Dendritic cell treated with granulocyte-macrophage colony-stimulating factor and Interleukin-4, amounts not matched to agents 40 ng/mL and 50 ng/mL, for 4 days (primary cell): ENCODE results near the gene SETD1B.

ENCODE experiments used
- H3K27ac Mint-ChIP-seq: one replicate; pipeline ENCODE4 v1.8.0; 2022; ENCODE audit warnings: mild to moderate bottlenecking, mixed read lengths
- H3K27me3 Mint-ChIP-seq: one replicate; pipeline ENCODE4 v1.8.0; 2022; ENCODE audit warnings: mild to moderate bottlenecking, mixed read lengths
- H3K36me3 Mint-ChIP-seq: one replicate; pipeline ENCODE4 v1.8.0; 2022; ENCODE audit warnings: low read depth, mixed read lengths
- H3K4me1 Mint-ChIP-seq: one replicate; pipeline ENCODE4 v1.8.0; 2022; ENCODE audit warnings: low read depth, mixed read lengths
- H3K4me3 Mint-ChIP-seq: one replicate; pipeline ENCODE4 v1.8.0; 2022; ENCODE audit warnings: mild to moderate bottlenecking, moderate library complexity, mixed read lengths
- H3K9me3 Mint-ChIP-seq: one replicate; pipeline ENCODE4 v1.8.0; 2022; ENCODE audit warnings: mixed read lengths
- intact Hi-C: fragments of 100-400 bp; cut with micrococcal nuclease; formaldehyde crosslinking; loops from one replicate; pipeline ENCODE4 v1.15.0; 2022

SETD1B gene

DNA sequence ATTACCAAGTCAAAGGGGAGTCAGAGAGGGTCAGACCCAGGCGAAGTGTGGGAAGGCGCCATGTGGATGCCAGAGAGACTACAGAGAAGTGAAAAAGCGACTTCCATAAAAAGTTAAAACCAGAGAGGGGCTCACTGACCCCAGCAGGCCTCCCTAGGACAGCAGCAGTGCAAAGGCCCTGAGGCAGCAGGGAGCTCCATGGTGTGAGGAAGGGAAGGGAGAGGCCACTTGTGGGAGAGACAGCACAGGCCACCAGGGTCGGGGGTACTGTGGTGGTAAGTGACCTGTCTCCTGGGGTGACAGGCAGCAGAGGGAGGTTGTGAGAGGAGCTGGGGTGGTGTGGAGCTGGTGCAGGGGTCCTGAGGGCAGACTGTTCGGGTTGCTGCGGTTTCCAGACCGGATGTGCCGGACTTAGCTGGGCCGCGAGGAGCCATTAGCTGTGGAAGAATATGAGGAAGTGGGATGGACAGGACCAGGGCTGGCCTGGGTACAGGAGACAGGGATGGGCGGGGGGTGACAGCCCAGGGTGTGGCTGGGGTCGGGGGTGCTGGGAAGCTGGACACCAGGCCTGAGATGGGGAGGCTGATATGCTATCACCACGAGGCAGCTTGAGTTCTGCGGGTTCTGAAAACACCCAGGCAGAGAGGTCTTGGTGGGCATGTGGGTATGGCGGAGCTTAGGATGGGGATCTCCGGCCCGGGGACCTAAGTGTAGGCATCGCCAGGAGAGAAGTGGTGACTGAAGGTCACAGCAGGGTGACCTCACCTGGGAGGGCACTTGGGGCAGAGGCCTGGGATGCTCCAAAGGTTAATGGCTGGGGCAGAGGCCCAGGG is 22.7 kb downstream of the SETD1B start:
- no peak overlapping the region for H3K4me3 Mint-ChIP-seq
- peaks cover 99% of the 10 kb centered on the region for H3K36me3 Mint-ChIP-seq
- no peak overlapping the region for H3K27ac Mint-ChIP-seq
- no peaks in the 10 kb centered on the region for H3K9me3 Mint-ChIP-seq
- intact Hi-C loops = no loop called here
- no peaks in the 10 kb centered on the region for H3K27me3 Mint-ChIP-seq
- peaks cover 22% of the 10 kb centered on the region for H3K4me1 Mint-ChIP-seq

DNA sequence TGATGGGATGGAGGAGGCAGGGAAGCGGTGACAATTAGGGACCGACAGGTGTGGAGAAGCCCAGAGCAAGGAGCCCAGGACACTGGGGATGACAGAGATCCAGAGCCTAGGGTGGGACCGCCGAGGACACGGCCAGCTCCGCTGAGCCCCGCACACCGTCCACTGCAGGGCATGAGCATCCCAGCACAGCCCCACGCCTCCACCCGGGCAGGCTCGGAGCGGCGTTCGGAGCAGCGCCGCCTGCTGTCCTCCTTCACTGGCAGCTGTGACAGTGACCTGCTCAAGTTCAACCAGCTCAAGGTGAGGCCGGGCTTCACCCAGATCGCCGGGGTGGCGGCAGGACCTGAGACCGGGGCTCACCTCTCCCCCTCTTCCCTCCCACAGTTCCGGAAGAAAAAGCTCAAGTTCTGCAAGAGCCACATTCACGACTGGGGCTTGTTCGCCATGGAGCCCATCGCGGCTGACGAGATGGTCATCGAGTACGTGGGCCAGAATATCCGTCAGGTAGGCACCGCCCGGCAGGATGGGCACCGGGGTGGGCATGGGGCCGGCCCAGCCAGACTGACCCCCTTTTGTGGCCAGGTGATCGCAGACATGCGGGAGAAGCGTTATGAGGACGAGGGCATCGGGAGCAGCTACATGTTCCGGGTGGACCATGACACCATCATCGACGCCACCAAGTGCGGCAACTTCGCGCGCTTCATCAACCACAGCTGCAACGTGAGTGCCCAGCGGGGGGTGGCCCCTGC is 23.7 kb downstream of the SETD1B start:
- no peak overlapping the region for H3K4me3 Mint-ChIP-seq
- intact Hi-C loops = no loop called here
- no peaks in the 10 kb centered on the region for H3K9me3 Mint-ChIP-seq
- H3K27ac Mint-ChIP-seq = no peak overlapping the region
- peaks cover 28% of the 10 kb centered on the region for H3K4me1 Mint-ChIP-seq
- H3K36me3 Mint-ChIP-seq = peaks cover 99% of the 10 kb centered on the region
- H3K27me3 Mint-ChIP-seq = no peaks in the 10 kb centered on the region

DNA sequence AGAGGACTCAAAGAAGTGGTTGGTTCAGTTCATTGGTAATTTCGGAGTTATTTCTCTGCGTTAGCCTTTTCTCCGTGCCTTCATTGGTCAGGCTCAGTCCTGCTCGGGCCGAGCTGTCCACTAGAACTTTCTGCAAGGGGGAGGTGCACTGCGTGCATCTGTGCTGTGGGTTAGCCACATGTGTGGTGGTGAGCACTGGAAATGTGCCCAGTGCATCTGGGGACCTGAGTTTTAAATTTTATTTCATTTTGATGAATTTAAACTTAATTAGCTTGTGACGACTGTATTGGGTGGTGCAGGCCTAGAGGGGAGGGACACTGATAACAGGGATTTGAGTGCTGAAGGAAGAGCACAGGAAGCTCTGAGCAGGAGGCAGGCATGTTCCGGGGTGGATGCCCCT is 24.5 kb downstream of the SETD1B start:
- intact Hi-C loops = no loop called here
- H3K36me3 Mint-ChIP-seq = peaks cover 95% of the 10 kb centered on the region
- H3K27ac Mint-ChIP-seq = peak overlapping the region; percentile 39
- no peaks in the 10 kb centered on the region for H3K27me3 Mint-ChIP-seq
- H3K4me1 Mint-ChIP-seq = peaks cover 28% of the 10 kb centered on the region
- no peaks in the 10 kb centered on the region for H3K9me3 Mint-ChIP-seq
- H3K4me3 Mint-ChIP-seq = no peak overlapping the region

DNA sequence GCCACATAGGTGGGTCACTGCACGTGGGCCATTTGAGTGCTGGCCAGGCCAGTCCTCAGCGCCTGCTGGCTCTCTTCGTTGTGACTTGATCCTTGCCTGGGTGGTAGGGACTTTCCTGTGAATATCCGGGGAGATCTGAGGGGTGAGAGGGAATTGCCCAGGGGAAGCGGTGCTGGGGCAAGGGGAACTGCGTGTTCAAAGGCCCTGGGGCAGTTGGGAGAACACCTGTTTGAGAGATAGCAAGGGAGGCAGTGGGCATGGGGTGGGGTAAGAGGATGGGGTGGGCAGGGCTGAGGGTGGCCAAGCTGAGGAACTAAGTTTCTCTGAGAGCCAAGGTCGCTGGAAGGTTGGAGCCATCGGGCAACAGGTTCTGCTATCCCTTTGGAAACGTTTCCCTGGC is 25.0 kb downstream of the SETD1B start:
- Mint-ChIP-seq H3K4me1 (peaks cover 28% of the 10 kb centered on the region), H3K27me3 (no peaks in the 10 kb centered on the region), H3K36me3 (peaks cover 90% of the 10 kb centered on the region), H3K4me3 (no peak overlapping the region), H3K9me3 (no peaks in the 10 kb centered on the region), H3K27ac (peak overlapping the region; percentile 39)
- intact Hi-C loops = no loop called here

DNA sequence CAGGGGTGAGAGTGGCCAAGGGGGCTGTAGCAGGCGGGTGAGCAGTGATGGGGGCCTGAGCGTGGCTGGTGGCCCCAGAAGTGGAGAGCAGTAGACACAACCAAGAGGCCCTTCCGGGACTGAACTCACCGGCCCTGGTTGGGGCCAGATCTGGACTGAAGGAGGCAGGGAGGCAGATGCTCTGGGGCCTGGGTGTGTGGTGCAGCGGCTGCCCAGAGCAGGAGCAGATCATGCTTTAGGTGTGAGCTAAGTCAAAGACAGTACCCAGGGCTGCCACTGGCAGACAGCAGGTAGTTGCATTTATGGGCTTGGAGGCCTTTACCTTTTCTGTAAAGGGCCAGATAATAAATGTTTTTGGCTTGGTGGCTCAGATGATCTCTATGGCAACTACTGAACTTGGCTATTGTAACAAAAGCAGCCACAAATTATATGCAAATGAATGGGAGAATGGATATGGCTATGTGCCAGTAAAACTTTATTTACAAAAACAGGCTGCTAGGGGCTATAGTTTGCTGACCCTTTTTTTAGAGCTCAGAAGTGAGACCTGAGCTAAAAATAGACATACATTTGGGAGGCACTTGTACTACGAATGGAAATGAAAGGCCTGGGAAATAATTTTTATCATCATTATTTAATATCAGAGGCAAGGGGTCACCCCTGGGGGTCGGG is 25.6 kb downstream of the SETD1B start:
- no peaks in the 10 kb centered on the region for H3K9me3 Mint-ChIP-seq
- H3K36me3 Mint-ChIP-seq = peaks cover 84% of the 10 kb centered on the region
- no peaks in the 10 kb centered on the region for H3K27me3 Mint-ChIP-seq
- intact Hi-C loops = no loop called here
- peak overlapping the region; percentile 39 for H3K27ac Mint-ChIP-seq
- H3K4me1 Mint-ChIP-seq = peaks cover 33% of the 10 kb centered on the region
- no peak overlapping the region for H3K4me3 Mint-ChIP-seq

DNA sequence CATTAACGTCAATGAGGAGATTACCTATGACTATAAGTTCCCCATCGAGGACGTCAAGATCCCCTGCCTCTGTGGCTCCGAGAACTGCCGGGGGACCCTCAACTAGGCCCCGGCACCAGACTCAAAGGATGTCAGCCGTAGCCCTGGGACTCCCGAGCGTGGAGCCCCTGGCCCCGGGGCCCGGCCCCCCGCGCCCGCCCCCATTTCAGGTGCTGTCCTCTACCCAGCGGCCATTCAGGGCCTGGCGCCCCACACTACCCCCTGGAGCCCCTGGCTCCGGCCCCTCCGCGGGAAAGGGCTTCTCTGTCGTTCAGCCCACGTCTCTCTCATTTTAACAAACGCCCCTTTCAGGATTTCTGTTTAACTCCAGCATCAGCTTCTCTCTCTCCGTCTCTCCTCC is 26.3 kb downstream of the SETD1B start:
- H3K27ac Mint-ChIP-seq = no peak overlapping the region
- H3K9me3 Mint-ChIP-seq = no peaks in the 10 kb centered on the region
- peaks cover 77% of the 10 kb centered on the region for H3K36me3 Mint-ChIP-seq
- no peak overlapping the region for H3K4me3 Mint-ChIP-seq
- H3K27me3 Mint-ChIP-seq = no peaks in the 10 kb centered on the region
- H3K4me1 Mint-ChIP-seq = peaks cover 34% of the 10 kb centered on the region
- intact Hi-C loops = no loop called here

DNA sequence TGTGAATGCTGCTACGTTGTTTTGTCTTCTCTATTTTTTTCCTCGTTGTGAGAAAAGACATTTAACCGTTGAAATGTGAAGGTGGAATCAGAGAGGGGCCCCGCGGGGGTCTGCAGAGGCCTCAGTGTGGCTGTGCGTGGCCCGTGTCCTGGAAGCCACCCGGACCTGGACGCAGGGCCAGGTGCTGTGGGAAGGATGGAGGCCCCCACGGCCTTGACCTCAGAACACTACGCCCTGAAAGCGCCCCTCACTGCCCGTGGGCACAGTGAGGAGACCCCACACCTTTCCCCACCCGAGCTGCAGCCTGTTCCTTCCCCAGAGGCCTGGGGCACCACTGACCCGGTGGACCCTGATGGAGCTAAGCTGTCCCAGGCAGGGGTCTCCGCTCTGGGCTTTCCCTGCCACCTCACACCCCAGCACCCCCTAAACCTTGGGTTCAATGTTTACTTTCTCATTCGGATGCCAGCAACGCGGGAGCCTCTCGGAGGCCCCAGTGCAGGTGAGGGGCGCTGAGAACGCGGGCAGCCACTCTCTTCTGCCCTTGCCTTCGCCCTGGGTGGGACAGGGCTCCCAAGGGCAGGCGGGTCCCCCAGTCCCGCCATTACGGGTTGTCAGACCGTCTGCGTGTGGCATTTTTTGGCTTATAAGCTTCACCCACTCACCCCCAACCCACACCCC is 26.9 kb downstream of the SETD1B start:
- Mint-ChIP-seq H3K36me3 (peaks cover 72% of the 10 kb centered on the region), H3K9me3 (no peaks in the 10 kb centered on the region), H3K4me1 (peaks cover 34% of the 10 kb centered on the region), H3K4me3 (no peak overlapping the region), H3K27me3 (no peaks in the 10 kb centered on the region), H3K27ac (no peak overlapping the region)
- intact Hi-C loops = no loop called here

DNA sequence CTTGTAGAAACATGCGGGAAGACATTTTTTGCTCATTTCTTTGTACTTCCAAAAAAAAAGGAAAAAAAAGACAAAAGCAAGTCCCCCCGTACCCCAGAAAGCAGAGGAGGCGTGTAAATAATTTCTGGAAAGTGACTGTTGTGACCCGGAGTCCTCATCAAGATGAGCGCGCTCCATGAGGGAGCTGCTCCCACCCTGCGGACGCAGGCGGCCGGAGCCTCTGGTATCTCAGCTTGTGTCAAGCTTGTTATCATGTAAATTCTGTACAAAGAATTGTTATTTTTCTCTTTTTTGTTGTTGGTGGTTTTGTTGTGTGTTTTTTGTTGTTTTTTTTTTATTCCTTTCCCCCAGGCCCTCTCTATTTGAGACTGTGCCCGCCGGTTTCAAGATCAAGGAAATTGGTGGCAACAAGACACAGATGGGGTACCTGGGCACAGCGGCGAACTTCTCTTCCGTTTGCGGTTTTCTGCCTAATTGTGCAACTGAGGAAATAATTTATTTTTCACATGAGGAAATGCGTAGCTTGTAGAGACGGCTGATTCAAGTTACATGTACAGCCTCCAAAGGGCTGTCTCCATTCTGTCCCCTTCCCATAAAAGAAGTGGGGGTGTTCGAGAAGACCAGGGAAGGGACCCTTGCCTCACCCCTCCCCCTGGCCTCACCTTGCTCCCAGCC is 27.9 kb downstream of the SETD1B start:
- peaks cover 29% of the 10 kb centered on the region for H3K4me1 Mint-ChIP-seq
- intact Hi-C loops = no loop called here
- H3K9me3 Mint-ChIP-seq = no peaks in the 10 kb centered on the region
- peaks cover 62% of the 10 kb centered on the region for H3K36me3 Mint-ChIP-seq
- H3K4me3 Mint-ChIP-seq = no peak overlapping the region
- no peak overlapping the region for H3K27ac Mint-ChIP-seq
- peaks cover 1% of the 10 kb centered on the region for H3K27me3 Mint-ChIP-seq

DNA sequence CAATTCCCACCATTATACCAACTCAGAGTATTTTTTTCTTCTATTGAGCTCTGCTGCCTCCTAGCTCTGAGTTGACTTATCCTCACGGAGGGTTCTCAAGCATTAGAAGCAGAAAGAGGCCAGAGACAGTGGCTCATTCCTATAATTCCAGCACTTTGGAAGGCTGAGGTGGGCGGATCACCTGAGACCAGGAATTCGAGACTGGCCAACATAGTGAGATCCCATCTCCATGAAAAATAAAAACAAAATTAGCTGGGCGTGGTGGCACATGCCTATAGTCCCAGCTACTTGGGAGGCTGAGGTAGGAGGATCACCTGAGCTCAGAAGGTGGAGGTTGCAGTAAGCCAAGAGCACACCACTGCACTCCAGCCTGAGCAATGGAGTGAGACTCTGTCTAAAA is 33.9 kb downstream of the SETD1B start:
- H3K27ac Mint-ChIP-seq = no peak overlapping the region

DNA sequence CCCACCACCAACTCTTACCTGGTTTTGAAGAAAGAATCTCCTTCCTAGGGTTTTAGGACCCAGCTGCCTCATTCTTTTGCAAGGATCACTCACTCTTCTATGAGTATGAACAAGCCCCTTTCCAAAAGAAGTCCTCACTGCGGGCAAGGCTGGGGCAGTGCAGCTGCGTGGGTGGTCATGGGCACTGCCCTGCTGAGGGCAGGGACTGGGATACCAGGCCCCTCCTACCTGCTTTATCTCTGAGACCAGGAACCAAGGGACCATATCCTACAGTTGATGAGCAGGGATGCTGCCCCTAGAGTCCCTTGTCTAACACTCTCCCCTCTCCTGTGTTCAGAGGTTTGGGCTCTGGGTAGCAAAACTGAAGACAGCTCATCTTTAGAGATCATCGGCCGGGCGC is 34.3 kb downstream of the SETD1B start:
- H3K27me3 Mint-ChIP-seq = peaks cover 8% of the 10 kb centered on the region
- H3K27ac Mint-ChIP-seq = no peak overlapping the region
- no peak overlapping the region for H3K4me3 Mint-ChIP-seq
- peaks cover 27% of the 10 kb centered on the region for H3K4me1 Mint-ChIP-seq
- H3K36me3 Mint-ChIP-seq = peaks cover 9% of the 10 kb centered on the region
- H3K9me3 Mint-ChIP-seq = no peaks in the 10 kb centered on the region
- intact Hi-C loops = no loop called here

More for the DNA sequence above, 33.9 kb downstream of the SETD1B start:
- H3K36me3 Mint-ChIP-seq = peaks cover 12% of the 10 kb centered on the region
- peaks cover 8% of the 10 kb centered on the region for H3K27me3 Mint-ChIP-seq
- no peaks in the 10 kb centered on the region for H3K9me3 Mint-ChIP-seq
- intact Hi-C loops = no loop called here
- no peak overlapping the region for H3K4me3 Mint-ChIP-seq
- H3K4me1 Mint-ChIP-seq = peaks cover 27% of the 10 kb centered on the region

DNA sequence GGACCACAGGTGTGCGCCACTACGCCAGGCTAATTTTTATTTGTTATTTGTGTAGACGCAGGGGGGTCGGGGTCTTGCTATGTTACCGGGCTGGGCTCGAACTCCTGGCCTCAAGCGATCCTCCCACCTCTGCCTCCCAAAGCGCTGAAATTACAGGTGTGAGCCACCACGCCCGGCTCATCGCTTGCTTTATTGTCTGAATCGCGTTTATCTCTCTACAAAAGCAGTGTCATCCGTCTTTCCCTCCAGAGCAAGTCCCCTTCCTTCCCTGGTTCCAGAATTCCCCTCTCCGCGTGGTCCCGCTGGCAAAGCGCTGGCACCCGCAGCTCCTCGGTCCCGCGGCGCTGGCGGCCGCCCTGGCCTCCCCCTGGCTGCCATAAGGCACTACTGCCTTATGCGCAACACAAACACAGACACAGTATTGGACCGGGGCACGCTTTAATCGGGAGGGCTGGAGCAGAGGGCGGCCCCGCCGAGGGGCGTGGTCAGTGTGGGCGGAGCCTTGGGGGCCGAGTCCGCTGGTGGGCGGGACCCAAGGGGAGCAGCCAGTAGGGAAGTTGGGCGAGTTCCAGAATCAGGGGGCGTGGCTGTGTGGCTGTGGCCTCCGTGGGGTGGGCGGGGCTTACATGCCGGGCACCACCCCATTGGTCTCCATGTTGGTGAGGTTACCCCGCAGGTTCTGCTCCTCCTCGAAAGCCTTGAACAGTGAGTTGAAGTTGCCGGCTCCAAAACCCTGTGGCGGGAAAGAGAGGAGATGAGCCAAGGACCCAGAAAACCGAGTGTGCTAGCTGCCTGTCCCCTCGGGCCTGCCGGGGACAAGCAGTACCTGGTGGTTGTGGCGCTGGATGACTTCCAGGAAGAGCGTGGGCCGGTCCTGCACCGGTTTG is 35.5 kb downstream of the SETD1B start:
- no peaks in the 10 kb centered on the region for H3K9me3 Mint-ChIP-seq
- peaks cover 8% of the 10 kb centered on the region for H3K27me3 Mint-ChIP-seq
- peak overlapping the region; percentile 94 for H3K27ac Mint-ChIP-seq
- peaks cover 23% of the 10 kb centered on the region for H3K4me1 Mint-ChIP-seq
- H3K36me3 Mint-ChIP-seq = peaks cover 9% of the 10 kb centered on the region
- H3K4me3 Mint-ChIP-seq = peak overlapping the region; percentile 98
- intact Hi-C loops = loop anchor here (1.0 kb wide), 1 partner anchor 49 kb away; the partner anchor contains the start of gene PSMD9

DNA sequence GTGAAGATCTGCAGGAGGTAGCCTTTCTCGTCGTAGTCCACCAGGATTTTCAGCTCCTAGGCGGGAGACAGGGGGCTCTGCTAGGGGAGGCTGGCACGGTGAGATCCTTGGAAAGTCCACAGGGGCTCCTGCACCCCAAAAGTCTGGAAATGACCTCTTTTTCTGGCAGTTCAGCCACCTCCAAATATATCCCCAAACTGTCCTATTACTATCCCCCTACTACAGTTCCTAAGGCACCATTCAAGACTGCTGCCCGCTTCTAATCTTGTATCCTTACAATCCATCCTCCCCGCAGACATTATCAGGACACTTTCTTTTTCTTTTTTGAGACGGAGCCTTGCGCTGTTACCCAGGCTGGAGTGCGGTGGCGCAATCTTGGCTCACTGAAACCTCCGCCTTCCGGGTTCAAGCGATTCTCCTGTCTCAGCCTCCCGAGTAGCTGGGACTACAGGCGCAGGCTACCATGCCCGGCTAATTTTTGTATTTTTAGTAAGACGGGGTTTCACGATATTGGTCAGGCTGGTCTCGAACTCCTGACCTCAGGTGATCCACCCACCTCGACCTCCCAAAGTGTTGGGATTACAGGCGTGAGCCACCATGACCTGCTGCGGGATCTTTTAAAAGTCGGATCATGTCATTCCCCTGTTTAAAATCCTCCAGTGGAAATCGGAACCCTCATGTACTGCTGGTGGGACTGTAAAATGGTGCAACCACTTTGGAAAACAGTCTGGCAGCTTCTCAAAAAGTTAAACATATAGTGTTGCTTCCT is 36.4 kb downstream of the SETD1B start:
- intact Hi-C loops = loop anchor here (1.0 kb wide), 1 partner anchor 48 kb away; the partner anchor contains the start of gene PSMD9
- H3K9me3 Mint-ChIP-seq = no peaks in the 10 kb centered on the region
- H3K4me1 Mint-ChIP-seq = peaks cover 22% of the 10 kb centered on the region
- H3K27me3 Mint-ChIP-seq = peaks cover 8% of the 10 kb centered on the region
- peak overlapping the region; percentile 94 for H3K27ac Mint-ChIP-seq
- H3K4me3 Mint-ChIP-seq = peak overlapping the region; percentile 98
- H3K36me3 Mint-ChIP-seq = peaks cover 9% of the 10 kb centered on the region
